Right lobe of liver (tissue), 6 donors: ENCODE measurements around the gene SRXN1. TPM values are rescaled to one million over a fixed set of nuclear protein-coding genes. Genes with fewer than 3 reads are reported as not detected.

Source experiments
- ATAC-seq, 4 donors: fragments of 200-7000 bp; cut with Tn5 transposase; one replicate each; pipeline ENCODE4 v1.9.1; 2020; ENCODE audit warnings: mild to moderate bottlenecking in 4 of 4, moderate library complexity in 4 of 4
- DNase-seq, 3 donors: peaks; one replicate each; pipeline ENCODE4 v3.0.0-alpha.2; 2020
- H3K27ac ChIP-seq, 3 donors: fragments of 200-600 bp; one replicate each; pipeline ENCODE4 v1.8.0; 2022
- H3K27me3 ChIP-seq, 2 donors: fragments of 200-600 bp; one replicate each; pipeline ENCODE4 v1.8.0; 2022
- H3K36me3 ChIP-seq, 4 donors: fragments of 200-600 bp; sonication (generic) in 1 of 4; one replicate each; pipeline versions ENCODE4 v1.5.1 to v1.8.0; 2017 to 2022; ENCODE audit warnings: control low read depth in 1 of 4
- H3K4me1 ChIP-seq, 4 donors: fragments of 200-600 bp; sonication (generic) in 1 of 4; one replicate each; pipeline versions ENCODE4 v1.5.1 to v1.8.0; 2017 to 2022; ENCODE audit warnings: control low read depth in 1 of 4
- H3K4me3 ChIP-seq, 3 donors: fragments of 200-600 bp; one replicate each; pipeline ENCODE4 v1.8.0; 2022
- H3K9me3 ChIP-seq, 4 donors: fragments of 200-600 bp; sonication (generic) in 1 of 4; one replicate each; pipeline versions ENCODE4 v1.5.1 to v1.8.0; 2017 to 2022; ENCODE audit warnings: control low read depth in 1 of 4
- POLR2A ChIP-seq: fragments of 450-650 bp; IDR thresholded peaks from one replicate; pipeline ENCODE4 v1.6.1; 2017; ENCODE audit warnings: antibody characterized with exemption, mild to moderate bottlenecking
- WGBS: methylation state at CpG from one replicate; pipeline ENCODE4 v1.1.6; 2018; ENCODE audit warnings: low coverage, low lambda C conversion rate; ENCODE audit not compliant: insufficient coverage; ENCODE audit errors: missing lambda C conversion rate; 5-methylcytosine and 5-hydroxymethylcytosine counted together
- intact Hi-C, 2 donors: fragments of 100-400 bp; cut with DNase I; formaldehyde crosslinking; loops; one replicate each; pipeline versions ENCODE4 v1.11.2 to v1.14.1; 2022
- total RNA-seq, 6 experiments: library from RNA; depleted of rRNA in 2 of 6; stranded (reverse); fragments of >200 nt in 2 of 6; fragmentation: NEBNext Ultra II Directional in 3 of 6; extraction: Animal tissue kit (Norgen Biotek cat#: 25700) in 3 of 6; gene quantifications; one replicate each; pipeline versions ENCODE4 v1.1.0 to v1.2.4, GENCODE V29; 2016 to 2023
- TF ChIP-seq, protein P1 (sequence below), 4 donors: fragments of 200-600 bp in 3 of 4; fragments of 450-650 bp in 1 of 4; IDR thresholded peaks; one replicate each; pipeline versions ENCODE4 v1.5.1 to v1.8.0; 2016 to 2022; ENCODE audit warnings: antibody characterized with exemption in 4 of 4, mild to moderate bottlenecking in 2 of 4
- donor health status: DM: no; HTN: yes; CAD: no.
- donor health status: DM: no; HTN: no; CAD: no.
- donor health status: DM: no; HTN: no; CAD: no.
- donor health status: DM: no; HTN: yes; CAD: no.
- donor health status: DM: no; HTN: yes; CAD: no.

The SRXN1 gene
- total RNA-seq, 6 experiments from 2014 or later, result 14.4 to 166 (median 46.0) TPM

GRCh38 chr20:677957-678356 lies 25.0 kb upstream of the SRXN1 start:
- intact Hi-C loops, result no loop called here

GRCh38 chr20:676967-677366 lies 24.0 kb upstream of the SRXN1 start:
- H3K4me1 ChIP-seq, result peaks cover 0 to 13% (median 0%) of the 10 kb centered on the region in 4 donors
- TF ChIP-seq, protein P1, sequence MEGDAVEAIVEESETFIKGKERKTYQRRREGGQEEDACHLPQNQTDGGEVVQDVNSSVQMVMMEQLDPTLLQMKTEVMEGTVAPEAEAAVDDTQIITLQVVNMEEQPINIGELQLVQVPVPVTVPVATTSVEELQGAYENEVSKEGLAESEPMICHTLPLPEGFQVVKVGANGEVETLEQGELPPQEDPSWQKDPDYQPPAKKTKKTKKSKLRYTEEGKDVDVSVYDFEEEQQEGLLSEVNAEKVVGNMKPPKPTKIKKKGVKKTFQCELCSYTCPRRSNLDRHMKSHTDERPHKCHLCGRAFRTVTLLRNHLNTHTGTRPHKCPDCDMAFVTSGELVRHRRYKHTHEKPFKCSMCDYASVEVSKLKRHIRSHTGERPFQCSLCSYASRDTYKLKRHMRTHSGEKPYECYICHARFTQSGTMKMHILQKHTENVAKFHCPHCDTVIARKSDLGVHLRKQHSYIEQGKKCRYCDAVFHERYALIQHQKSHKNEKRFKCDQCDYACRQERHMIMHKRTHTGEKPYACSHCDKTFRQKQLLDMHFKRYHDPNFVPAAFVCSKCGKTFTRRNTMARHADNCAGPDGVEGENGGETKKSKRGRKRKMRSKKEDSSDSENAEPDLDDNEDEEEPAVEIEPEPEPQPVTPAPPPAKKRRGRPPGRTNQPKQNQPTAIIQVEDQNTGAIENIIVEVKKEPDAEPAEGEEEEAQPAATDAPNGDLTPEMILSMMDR (IDR thresholded peaks at IDR 0.05), result no peak
- no peak for TF ChIP-seq POLR2A
- H3K36me3 ChIP-seq, result no peaks in the 10 kb centered on the region
- peaks cover 0 to 12% of the 10 kb centered on the region in 2 donors for H3K27me3 ChIP-seq
- ATAC-seq (no peak), DNase-seq (peak in 1 of 3 donors; percentile 5)
- intact Hi-C loops, result no loop called here
- WGBS, result no CpG with 5 or more reads among the region's 3 CpGs
- H3K27ac ChIP-seq, result no peak overlapping the region
- H3K9me3 ChIP-seq, result no peaks in the 10 kb centered on the region
- H3K4me3 ChIP-seq, result no peak overlapping the region

More at GRCh38 chr20:677957-678356, 25.0 kb upstream of the SRXN1 start:
- ATAC-seq (no peak), DNase-seq (peak in 1 of 3 donors; percentile 18)
- Histone ChIP-seq H3K4me3 (no peak overlapping the region), H3K9me3 (no peaks in the 10 kb centered on the region), H3K4me1 (peaks cover 0 to 13% (median 0%) of the 10 kb centered on the region in 4 donors), H3K27ac (no peak overlapping the region), H3K36me3 (no peaks in the 10 kb centered on the region), H3K27me3 (peaks cover 0 to 12% of the 10 kb centered on the region in 2 donors)
- TF ChIP-seq, protein P1 (IDR thresholded peaks at IDR 0.05), result no peak
- TF ChIP-seq POLR2A, result no peak
- WGBS, result 55% methylated on average over 5 of the region's 5 CpGs

GRCh38 chr20:676315-676937 lies 23.4 kb upstream of the SRXN1 start:
- no peak for TF ChIP-seq POLR2A
- TF ChIP-seq, protein P1 (IDR thresholded peaks at IDR 0.05), result no peak
- no peak overlapping the region for H3K4me3 ChIP-seq
- H3K36me3 ChIP-seq, result no peaks in the 10 kb centered on the region
- H3K27ac ChIP-seq, result no peak overlapping the region
- peak in 1 of 3 donors; percentile 46 for DNase-seq
- intact Hi-C loops, result no loop called here
- peaks cover 0 to 13% (median 0%) of the 10 kb centered on the region in 4 donors for H3K4me1 ChIP-seq
- no peaks in the 10 kb centered on the region for H3K9me3 ChIP-seq
- 6% methylated on average over 13 of the region's 24 CpGs for WGBS
- peak in 3 of 4 donors; percentile 6 to 35 (median 16) for ATAC-seq
- peaks cover 0 to 12% of the 10 kb centered on the region in 2 donors for H3K27me3 ChIP-seq

- TF ChIP-seq, protein P1 (IDR thresholded peaks at IDR 0.05), result no peak
- intact Hi-C loops, result no loop called here
- no peak within 1 kb of the TSS for H3K27ac ChIP-seq
- WGBS, result 2% methylated on average over 44 of the region's 69 CpGs
- no peaks in the 10 kb centered on the region for H3K9me3 ChIP-seq
- no peaks in the 10 kb centered on the region for H3K36me3 ChIP-seq
- H3K27me3 ChIP-seq, result peaks cover 0 to 12% of the 10 kb centered on the region in 2 donors
- ATAC-seq, result peak; percentile 94 to 98 (median 96)
- H3K4me3 ChIP-seq, result no peak within 1 kb of the TSS
- peaks cover 0 to 13% (median 0%) of the 10 kb centered on the region in 4 donors for H3K4me1 ChIP-seq
- DNase-seq, result peak; percentile 83 to 87 (median 85)
Measured at GRCh38 chr20:675453-676314, 22.7 kb upstream of the SRXN1 start, which contains the start of gene SCRT2. SCRT2 (minus strand) TSS chr20:675802; CDS start chr20:675601, 201 bp downstream.
